Astrocyte of the spinal cord (primary cell): ENCODE data around the gene PPP1R2B.

ENCODE experiments used
- DNase-seq: peaks from one replicate; pipeline ENCODE4 v3.0.0; 2011; ENCODE audit warnings: low read depth, low spot score
- H3K4me3 ChIP-seq: 2 replicates; pipeline ENCODE4 v1.5.1; 2011; ENCODE audit warnings: low read depth, mild to moderate bottlenecking, low read length, moderate library complexity
- in situ Hi-C: cut with HindIII; loops from 2 replicates; pipeline ENCODE4 v1.10.0; 2017; ENCODE audit warnings: low sequenced_read_pairs
- TF ChIP-seq, protein P1 (sequence below): IDR thresholded peaks from 2 replicates; pipeline ENCODE4 v1.5.1; 2012; ENCODE audit warnings: low read depth, mild to moderate bottlenecking, low read length, inconsistent platforms

The PPP1R2B gene

GRCh38 chr5:156850206-156850751 lies at the start of gene PPP1R2B:
Gene PPP1R2B (plus strand): TSS chr5:156850295. CDS start chr5:156850563, 268 bp downstream.
- H3K4me3 ChIP-seq, result no peak within 1 kb of the TSS
- TF ChIP-seq, protein P1, sequence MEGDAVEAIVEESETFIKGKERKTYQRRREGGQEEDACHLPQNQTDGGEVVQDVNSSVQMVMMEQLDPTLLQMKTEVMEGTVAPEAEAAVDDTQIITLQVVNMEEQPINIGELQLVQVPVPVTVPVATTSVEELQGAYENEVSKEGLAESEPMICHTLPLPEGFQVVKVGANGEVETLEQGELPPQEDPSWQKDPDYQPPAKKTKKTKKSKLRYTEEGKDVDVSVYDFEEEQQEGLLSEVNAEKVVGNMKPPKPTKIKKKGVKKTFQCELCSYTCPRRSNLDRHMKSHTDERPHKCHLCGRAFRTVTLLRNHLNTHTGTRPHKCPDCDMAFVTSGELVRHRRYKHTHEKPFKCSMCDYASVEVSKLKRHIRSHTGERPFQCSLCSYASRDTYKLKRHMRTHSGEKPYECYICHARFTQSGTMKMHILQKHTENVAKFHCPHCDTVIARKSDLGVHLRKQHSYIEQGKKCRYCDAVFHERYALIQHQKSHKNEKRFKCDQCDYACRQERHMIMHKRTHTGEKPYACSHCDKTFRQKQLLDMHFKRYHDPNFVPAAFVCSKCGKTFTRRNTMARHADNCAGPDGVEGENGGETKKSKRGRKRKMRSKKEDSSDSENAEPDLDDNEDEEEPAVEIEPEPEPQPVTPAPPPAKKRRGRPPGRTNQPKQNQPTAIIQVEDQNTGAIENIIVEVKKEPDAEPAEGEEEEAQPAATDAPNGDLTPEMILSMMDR, result no peak
- in situ Hi-C loops, result no loop called here
- no peak for DNase-seq

- no peak overlapping the region for H3K4me3 ChIP-seq
- TF ChIP-seq, protein P1, result no peak
- DNase-seq, result no peak
- in situ Hi-C loops, result no loop called here
Observed at GRCh38 chr5:156800929-156801328, 49.2 kb upstream of the PPP1R2B start.

GRCh38 chr5:156802501-156802900 lies 47.6 kb upstream of the PPP1R2B start:
- no peak for DNase-seq
- no peak overlapping the region for H3K4me3 ChIP-seq
- TF ChIP-seq, protein P1, result no peak
- in situ Hi-C loops, result no loop called here

DNA sequence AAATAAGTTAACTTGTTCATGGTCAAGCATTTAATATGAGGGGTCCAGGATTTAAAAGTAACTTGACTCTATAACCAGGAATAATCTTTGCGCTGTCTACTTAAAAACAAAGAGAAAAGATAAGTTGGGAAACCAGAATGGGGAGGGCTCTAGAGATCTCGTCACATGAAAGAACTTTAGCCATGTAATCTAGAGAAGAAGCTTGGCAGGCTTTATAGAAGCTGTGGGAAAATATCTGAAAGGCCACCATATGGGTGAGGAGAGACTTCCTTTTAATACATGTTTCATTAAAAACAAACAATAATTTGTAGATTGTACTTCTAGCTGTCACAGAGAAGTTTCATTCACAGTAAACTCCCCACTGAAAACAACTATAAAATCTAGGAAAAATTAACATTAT lies 46.7 kb upstream of the PPP1R2B start:
- H3K4me3 ChIP-seq, result no peak overlapping the region
- DNase-seq, result no peak
- in situ Hi-C loops, result no loop called here
- TF ChIP-seq, protein P1, result no peak

- TF ChIP-seq, protein P1, result no peak
- H3K4me3 ChIP-seq, result no peak overlapping the region
- in situ Hi-C loops, result no loop called here
- no peak for DNase-seq
Observed at GRCh38 chr5:156812959-156813358, 37.1 kb upstream of the PPP1R2B start.

DNA sequence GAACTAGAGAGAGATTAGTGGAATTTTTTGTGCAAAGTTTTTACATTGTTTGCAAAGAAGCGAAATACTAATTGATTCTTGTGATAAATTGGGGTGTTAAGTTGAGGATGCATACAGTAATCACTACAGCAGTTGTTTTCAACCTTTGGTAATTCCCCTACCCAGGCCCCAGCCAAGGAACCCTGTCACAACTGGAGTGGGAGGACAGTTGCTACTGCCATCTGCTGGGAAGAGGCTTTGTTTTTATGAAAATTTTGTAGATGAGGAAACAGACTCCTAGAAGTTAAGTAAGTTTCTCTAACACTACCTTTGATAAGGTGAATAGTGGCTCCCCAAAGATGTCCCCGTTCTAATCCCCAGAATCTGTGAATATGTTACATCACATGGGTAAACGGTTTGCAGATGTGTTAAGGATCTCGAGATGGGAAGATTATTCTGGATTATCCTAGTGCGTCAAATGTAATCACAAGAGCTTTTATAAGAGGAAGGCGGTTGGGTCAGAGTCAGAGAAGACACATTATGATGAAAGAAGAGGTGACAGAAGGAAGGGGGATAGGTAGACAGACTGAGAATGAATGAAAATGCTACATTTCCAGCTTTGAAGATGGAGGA lies 34.0 kb upstream of the PPP1R2B start:
- in situ Hi-C loops, result no loop called here
- H3K4me3 ChIP-seq, result no peak overlapping the region
- DNase-seq, result no peak
- TF ChIP-seq, protein P1, result peak; percentile 33

DNA sequence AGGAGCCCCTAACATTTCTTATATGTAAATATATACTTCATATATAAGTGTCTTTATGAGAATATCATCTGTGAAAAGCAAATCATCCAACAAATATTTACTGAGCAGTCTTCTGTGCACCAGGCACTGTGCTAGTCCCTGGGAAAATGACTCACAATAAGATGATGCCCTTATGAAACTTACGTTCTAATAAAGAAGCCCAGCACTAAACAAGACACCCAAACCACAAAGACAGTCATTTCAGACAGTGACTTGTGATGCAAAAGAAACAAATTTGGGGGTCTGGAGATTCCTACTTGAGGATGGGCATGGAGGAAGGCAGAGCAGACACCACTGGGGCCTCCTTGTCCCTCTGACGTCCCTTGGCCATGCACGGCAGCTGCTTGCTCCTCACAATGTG lies 30.6 kb upstream of the PPP1R2B start:
- in situ Hi-C loops, result no loop called here
- no peak overlapping the region for H3K4me3 ChIP-seq
- no peak for DNase-seq
- TF ChIP-seq, protein P1, result no peak
